ENCODE measurements around the gene GPX4.
A peak's percentile ranks its signal among the peaks of the same experiment; 100 is the strongest.

Gene GPX4

GRCh38 chr19:1081301-1082164, 22.3 kb upstream of the GPX4 start:
- Histone ChIP-seq H3K4me3 (ENCODE audit: low read depth, low read length) (peak overlapping the region; percentile 42), H3K4me1 (no peaks in the 10 kb centered on the region), H3K79me2 (no peaks in the 10 kb centered on the region), H3K9ac (no peak overlapping the region), H3K27me3 (ENCODE audit: control insufficient read depth, insufficient read depth, low read length) (no peaks in the 10 kb centered on the region), H3K36me3 (ENCODE audit: control insufficient read depth, insufficient read depth, low read length) (no peaks in the 10 kb centered on the region), H2AFZ (no peak overlapping the region), H3K27ac (no peak overlapping the region), H3K4me2 (ENCODE audit: low read length) (peak overlapping the region; percentile 60), H3K9me3 (ENCODE audit: control insufficient read depth, low read length) (no peaks in the 10 kb centered on the region)
- TF ChIP-seq CTCF (IDR thresholded peaks at IDR 0.05) = no peak

GRCh38 chr19:1082165-1082927, 21.4 kb upstream of the GPX4 start:
- no peak overlapping the region for H3K27ac ChIP-seq
- no peaks in the 10 kb centered on the region for H3K4me1 ChIP-seq
- no peak for TF ChIP-seq CTCF (IDR thresholded peaks at IDR 0.05)
- no peaks in the 10 kb centered on the region for H3K79me2 ChIP-seq
- peak overlapping the region; percentile 58 for H3K4me3 ChIP-seq (ENCODE audit: low read depth, low read length)
- H3K9ac ChIP-seq = no peak overlapping the region
- no peaks in the 10 kb centered on the region for H3K36me3 ChIP-seq (ENCODE audit: control insufficient read depth, insufficient read depth, low read length)
- peak overlapping the region; percentile 64 for H3K4me2 ChIP-seq (ENCODE audit: low read length)
- no peaks in the 10 kb centered on the region for H3K9me3 ChIP-seq (ENCODE audit: control insufficient read depth, low read length)
- H2AFZ ChIP-seq = no peak overlapping the region
- no peaks in the 10 kb centered on the region for H3K27me3 ChIP-seq (ENCODE audit: control insufficient read depth, insufficient read depth, low read length)

GRCh38 chr19:1082928-1083816, 20.6 kb upstream of the GPX4 start:
- Histone ChIP-seq H3K4me2 (ENCODE audit: low read length) (peak overlapping the region; percentile 64), H3K9ac (no peak overlapping the region), H3K9me3 (ENCODE audit: control insufficient read depth, low read length) (no peaks in the 10 kb centered on the region), H3K36me3 (ENCODE audit: control insufficient read depth, insufficient read depth, low read length) (no peaks in the 10 kb centered on the region), H3K79me2 (no peaks in the 10 kb centered on the region), H3K27ac (no peak overlapping the region), H2AFZ (no peak overlapping the region), H3K4me1 (no peaks in the 10 kb centered on the region), H3K27me3 (ENCODE audit: control insufficient read depth, insufficient read depth, low read length) (no peaks in the 10 kb centered on the region), H3K4me3 (ENCODE audit: low read depth, low read length) (peak overlapping the region; percentile 58)
- TF ChIP-seq CTCF (IDR thresholded peaks at IDR 0.05) = no peak

- Histone ChIP-seq H3K4me3 (ENCODE audit: low read depth, low read length) (no peak overlapping the region), H3K79me2 (no peaks in the 10 kb centered on the region), H2AFZ (no peak overlapping the region), H3K4me2 (ENCODE audit: low read length) (no peak overlapping the region), H3K9ac (no peak overlapping the region), H3K36me3 (ENCODE audit: control insufficient read depth, insufficient read depth, low read length) (no peaks in the 10 kb centered on the region), H3K27ac (no peak overlapping the region), H3K9me3 (ENCODE audit: control insufficient read depth, low read length) (no peaks in the 10 kb centered on the region), H3K4me1 (no peaks in the 10 kb centered on the region), H3K27me3 (ENCODE audit: control insufficient read depth, insufficient read depth, low read length) (no peaks in the 10 kb centered on the region)
- no peak for TF ChIP-seq CTCF (IDR thresholded peaks at IDR 0.05)
Measured at GRCh38 chr19:1084024-1084868, 19.5 kb upstream of the GPX4 start.
